Breast epithelium (tissue), 3 donors: ENCODE measurements around the gene POLD4.

Experiments
- POLR2AphosphoS5 ChIP-seq, 3 donors: sonication (generic); formaldehyde crosslinking; IDR thresholded peaks; one replicate each; pipeline ENCODE4 v1.6.1; 2017; ENCODE audit warnings: antibody characterized with exemption in 3 of 3
- TF ChIP-seq, protein P1 (sequence below), 3 donors: fragments of 450-650 bp; IDR thresholded peaks; one replicate each; pipeline ENCODE4 v1.5.1; 2016 to 2017; ENCODE audit warnings: antibody characterized with exemption in 3 of 3, mild to moderate bottlenecking in 3 of 3, moderate library complexity in 3 of 3

DNA sequence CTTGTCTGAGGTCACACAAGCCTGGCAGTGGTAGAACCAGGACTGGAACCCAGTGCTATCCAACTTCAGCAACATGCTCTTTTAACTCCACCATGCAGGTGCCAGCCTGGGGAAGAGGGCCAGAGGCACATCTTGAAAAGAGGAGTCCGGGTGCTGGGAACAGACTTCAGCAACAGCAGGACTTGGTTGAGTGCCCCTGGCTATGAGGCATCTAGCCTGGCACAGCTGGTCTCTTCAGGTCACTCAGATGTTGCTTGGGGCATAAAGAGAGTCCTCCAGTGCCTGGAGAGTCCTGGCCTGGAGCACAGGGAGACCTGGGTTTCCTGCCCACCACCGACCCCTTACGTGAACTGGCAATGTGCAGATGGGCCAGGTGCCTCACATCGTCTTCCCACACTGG is 25.2 kb upstream of the POLD4 start:
- TF ChIP-seq, protein P1, sequence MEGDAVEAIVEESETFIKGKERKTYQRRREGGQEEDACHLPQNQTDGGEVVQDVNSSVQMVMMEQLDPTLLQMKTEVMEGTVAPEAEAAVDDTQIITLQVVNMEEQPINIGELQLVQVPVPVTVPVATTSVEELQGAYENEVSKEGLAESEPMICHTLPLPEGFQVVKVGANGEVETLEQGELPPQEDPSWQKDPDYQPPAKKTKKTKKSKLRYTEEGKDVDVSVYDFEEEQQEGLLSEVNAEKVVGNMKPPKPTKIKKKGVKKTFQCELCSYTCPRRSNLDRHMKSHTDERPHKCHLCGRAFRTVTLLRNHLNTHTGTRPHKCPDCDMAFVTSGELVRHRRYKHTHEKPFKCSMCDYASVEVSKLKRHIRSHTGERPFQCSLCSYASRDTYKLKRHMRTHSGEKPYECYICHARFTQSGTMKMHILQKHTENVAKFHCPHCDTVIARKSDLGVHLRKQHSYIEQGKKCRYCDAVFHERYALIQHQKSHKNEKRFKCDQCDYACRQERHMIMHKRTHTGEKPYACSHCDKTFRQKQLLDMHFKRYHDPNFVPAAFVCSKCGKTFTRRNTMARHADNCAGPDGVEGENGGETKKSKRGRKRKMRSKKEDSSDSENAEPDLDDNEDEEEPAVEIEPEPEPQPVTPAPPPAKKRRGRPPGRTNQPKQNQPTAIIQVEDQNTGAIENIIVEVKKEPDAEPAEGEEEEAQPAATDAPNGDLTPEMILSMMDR (IDR thresholded peaks at IDR 0.05): no peak
- TF ChIP-seq POLR2AphosphoS5 (IDR thresholded peaks at IDR 0.05): no peak
